GM12878 (cell line): Measurements from ENCODE around the gene SPPL3. TPM values are rescaled to one million over a fixed set of nuclear protein-coding genes. Genes with fewer than 3 reads are reported as not detected.

ENCODE experiments used
- ATAC-seq: fragments of 200-7000 bp; cut with Tn5 transposase; 3 replicates; pipeline ENCODE4 v1.9.1; 2020; ENCODE audit warnings: mild to moderate bottlenecking, moderate library complexity
- BruUV-seq: library from RNA; stranded (reverse); fragments of 400-500 nt; replicated peaks from 2 replicates; lab custom pipeline; 2021; lab: Mats Ljungman, UMichigan
- CTCF ChIA-PET: fragments of 300-600 bp; sonication (Branson Sonifier 250); formaldehyde crosslinking; extraction: SDS; loops from one replicate; lab custom pipeline; 2021; ENCODE audit warnings: inconsistent platforms; lab: Yijun Ruan, JAX
- POLR2A ChIA-PET: fragments of 350-600 bp; formaldehyde crosslinking; extraction: SDS; loops from one replicate; lab custom pipeline; 2021; ENCODE audit warnings: inconsistent platforms; lab: Charles Lee
- RAD21 ChIA-PET: fragments of 300-600 bp; sonication (Branson Sonifier 250); formaldehyde crosslinking; loops from one replicate; lab custom pipeline; 2023; ENCODE audit warnings: antibody characterized with exemption; ENCODE audit not compliant: unreplicated experiment; lab: Charles Lee
- SMC1A ChIA-PET: fragments of 300-600 bp; sonication (Branson Sonifier 250); formaldehyde crosslinking; loops from one replicate; lab custom pipeline; 2023; ENCODE audit not compliant: unreplicated experiment, uncharacterized antibody; lab: Charles Lee
- DNase-seq: peaks from one replicate; pipeline ENCODE4 v3.0.0-alpha.2; 2011; ENCODE audit warnings: low read depth, low spot score
- FAIRE-seq: peaks from 3 replicates; lab custom pipeline; 2011; peaks lifted over from hg19 to GRCh38; lab: Jason Lieb, UNC
- H2AFZ ChIP-seq: 2 replicates; pipeline ENCODE4 v1.6.0; 2011; ENCODE audit warnings: low read depth, low read length, control low read depth; ENCODE audit not compliant: control insufficient read depth
- H3K27ac ChIP-seq: 2 replicates; pipeline ENCODE4 v1.5.1; 2011; ENCODE audit warnings: control low read depth; ENCODE audit not compliant: control insufficient read depth, insufficient read depth
- H3K27me3 ChIP-seq, 2 experiments: replicated peaks in 1 of 2; 2 replicates each; pipeline versions ENCODE4 v1.6.0 to v1.6.1; 2011; ENCODE audit warnings: low read length in 1 of 2; ENCODE audit not compliant: control insufficient read depth in 2 of 2, insufficient read depth in 2 of 2
- H3K36me3 ChIP-seq, 2 experiments: 2 replicates each; pipeline ENCODE4 v1.5.1; 2011; ENCODE audit warnings: low read length in 1 of 2; ENCODE audit not compliant: control insufficient read depth in 2 of 2, insufficient read depth in 2 of 2
- H3K4me1 ChIP-seq: 2 replicates; pipeline ENCODE4 v1.6.1; 2011; ENCODE audit warnings: mild to moderate bottlenecking, low read length, moderate library complexity, mixed read lengths; ENCODE audit not compliant: control insufficient read depth, insufficient read depth
- H3K4me2 ChIP-seq: 2 replicates; pipeline ENCODE4 v1.6.0; 2011; ENCODE audit warnings: control low read depth; ENCODE audit not compliant: control insufficient read depth, insufficient read depth
- H3K4me3 ChIP-seq: fragments of 200-600 bp; sonication (generic); 2 replicates; pipeline ENCODE4 v1.5.1; 2016
- H3K79me2 ChIP-seq: 2 replicates; pipeline ENCODE4 v1.6.0; 2011; ENCODE audit warnings: low read length; ENCODE audit not compliant: control insufficient read depth, insufficient read depth
- H3K9ac ChIP-seq: 2 replicates; pipeline ENCODE4 v1.8.0; 2011; ENCODE audit warnings: low read length, control low read depth, mixed read lengths; ENCODE audit not compliant: control insufficient read depth, insufficient read depth
- H3K9me3 ChIP-seq: replicated peaks from 3 replicates; pipeline ENCODE4 v1.5.1; 2011; ENCODE audit warnings: mild to moderate bottlenecking, low read length; ENCODE audit not compliant: control insufficient read depth, insufficient read depth
- H4K20me1 ChIP-seq: 2 replicates; pipeline ENCODE4 v1.6.0; 2011; ENCODE audit not compliant: control insufficient read depth, insufficient read depth
- MLLT1 ChIP-seq: fragments of 450-650 bp; IDR thresholded peaks from 2 replicates; pipeline ENCODE4 v1.6.1; 2016; ENCODE audit warnings: mild to moderate bottlenecking
- ZBTB33 ChIP-seq: fragments of 450-650 bp; IDR thresholded peaks from 2 replicates; pipeline ENCODE4 v1.6.1; 2017; ENCODE audit warnings: mild to moderate bottlenecking
- ZBTB40 ChIP-seq: fragments of 450-650 bp; IDR thresholded peaks from 2 replicates; pipeline ENCODE4 v1.6.1; 2016; ENCODE audit warnings: mild to moderate bottlenecking, moderate library complexity, borderline replicate concordance
- WGBS: methylation state at CpG from one replicate; pipeline ENCODE4 v1.1.6; 2016; ENCODE audit warnings: low lambda C conversion rate; ENCODE audit not compliant: insufficient replicate concordance, insufficient coverage; ENCODE audit errors: missing lambda C conversion rate; 5-methylcytosine and 5-hydroxymethylcytosine counted together
- in situ Hi-C: fragments of 300-500 bp; cut with MboI; formaldehyde crosslinking; loops from 9 replicates; pipeline ENCODE4 v1.14.3; 2018; ENCODE audit warnings: mixed read lengths
- intact Hi-C: fragments of 100-400 bp; cut with micrococcal nuclease; formaldehyde crosslinking; loops from one replicate; pipeline ENCODE4 v1.14.2; 2022; ENCODE audit not compliant: unreplicated experiment
- polyA plus RNA-seq, 11 experiments: library from polyadenylated mRNA; depleted of rRNA in 4 of 11; unstranded in 6 of 11; stranded (reverse) in 5 of 11; fragments of >200 nt; fragmentation: Nextera tagmentation in 4 of 11; fragmentation: Illumina TruSeq in 1 of 11; extraction: Ambion mirVana in 4 of 11; extraction: Trizol in 1 of 11; gene quantifications; 1 replicate in 1 of 11; 2 replicates in 10 of 11; pipeline versions ENCODE4 v1.2.1 to v1.2.3, GENCODE V29; 2011 to 2016; ENCODE audit warnings: inconsistent platforms in 2 of 11, missing spikeins in 2 of 11, low read depth in 1 of 11
- total RNA-seq, 4 experiments: library from RNA; depleted of rRNA in 3 of 4; stranded (reverse); fragments of >200 nt in 3 of 4; fragmentation: Illumina TruSeq in 1 of 4; extraction: Trizol in 1 of 4; gene quantifications; 2 replicates each; pipeline versions ENCODE4 v1.2.1 to v1.2.3, GENCODE V29; 2013 to 2021

The SPPL3 gene
- total and polyA plus RNA-seq, 10 of the 15 experiments (the other 5 are each of a cell fraction or from before 2014, with no cell fraction given) = 4.3 to 45.5 (median 11.7) TPM

GRCh38 chr12:120865098-120865497, 39.1 kb downstream of the SPPL3 start:
- peak; percentile 41 for FAIRE-seq
- ChIA-PET CTCF (interaction anchor here (1.3 kb wide), 1 partner anchor 18 kb away, joined by 3 read pairs; no protein-coding TSS in a partner anchor), SMC1A (interaction anchor here (2.5 to 4.2 kb wide), 2 partner anchors 14 to 21 kb away, joined by 12 to 20 read pairs; no protein-coding TSS in a partner anchor), RAD21 (no interaction called here), POLR2A (interaction anchor here (0.5 kb wide), 1 partner anchor 663 kb away, joined by 6 read pairs; no protein-coding TSS in a partner anchor)
- intact Hi-C loops = no loop called here
- TF ChIP-seq ZBTB40 = no peak
- peak; percentile 49; the same call in 1 of the 2 replicates for TF ChIP-seq MLLT1
- peak; percentile 82 for TF ChIP-seq ZBTB33
- BruUV-seq = no TSS peak
- peaks cover 42% of the 10 kb centered on the region for H3K79me2 ChIP-seq
- DNase-seq = no peak
- 88% methylated on average over 3 of the region's 3 CpGs for WGBS
- H3K27me3 ChIP-seq = no peaks in the 10 kb centered on the region
- no peak overlapping the region for H3K4me3 ChIP-seq
- no peak overlapping the region for H3K4me2 ChIP-seq
- H3K4me1 ChIP-seq = peaks cover 5% of the 10 kb centered on the region; the same call in 1 of the 2 replicates
- 0 out of 4 replicates have a peak, but pooled peaks cover 0 to 7% of the 10 kb centered on the region in 2 experiments for H3K36me3 ChIP-seq
- peak; percentile 32; the same call in 2 of the 3 replicates for ATAC-seq
- H3K27ac ChIP-seq = no peak overlapping the region
- H2AFZ ChIP-seq = no peak overlapping the region
- H3K9ac ChIP-seq = no peak overlapping the region
- H3K9me3 ChIP-seq = no peaks in the 10 kb centered on the region
- in situ Hi-C loops = no loop called here
- H4K20me1 ChIP-seq = no peaks in the 10 kb centered on the region
